ENCODE results near the gene MRPL39. TPM values are rescaled to one million over a fixed set of nuclear protein-coding genes. Genes with fewer than 3 reads are reported as not detected.

The MRPL39 gene
- polyA plus RNA-seq, 3 donors: 5.1 to 22.3 (median 15.5) TPM

GRCh38 chr21:25558123-25558522, 49.2 kb downstream of the MRPL39 start:
- no peak overlapping the region for H3K4me3 Mint-ChIP-seq
- no CpG with 5 or more reads among the region's 2 CpGs for WGBS (ENCODE audit: insufficient coverage)
- intact Hi-C loops (cut with micrococcal nuclease): no loop called here
- H3K36me3 Mint-ChIP-seq: no peaks in the 10 kb centered on the region
- Histone ChIP-seq H3K27ac (ENCODE audit: low read depth in 1 of 2, low read length in 2 of 2) (no peak overlapping the region), H3K4me3 (replicated peaks in 1 of 3; ENCODE audit: low read depth in 2 of 3, low read length in 3 of 3) (no peak overlapping the region), H4K20me1 (ENCODE audit: insufficient read depth, low read length) (no peaks in the 10 kb centered on the region), H3K4me1 (ENCODE audit: control insufficient read depth in 1 of 2, insufficient read depth in 2 of 2, low read length in 2 of 2) (peaks cover 31 to 38% of the 10 kb centered on the region in 2 donors), H3K36me3 (replicated peaks in 1 of 2; ENCODE audit: control insufficient read depth in 1 of 2, insufficient read depth in 2 of 2, low read length in 2 of 2) (no peaks in the 10 kb centered on the region), H2AFZ (ENCODE audit: insufficient read depth, low read depth, low read length, poor library complexity, severe bottlenecking) (no peak overlapping the region), H3K27me3 (ENCODE audit: control insufficient read depth in 2 of 2, insufficient read depth in 2 of 2, low read length in 2 of 2) (no peaks in the 10 kb centered on the region), H3K79me2 (ENCODE audit: insufficient read depth, low read length) (no peaks in the 10 kb centered on the region), H3K4me2 (replicated peaks; ENCODE audit: extremely low read depth, low read length, poor library complexity, severe bottlenecking) (no peak overlapping the region), H3K9me3 (replicated peaks in 1 of 2; ENCODE audit: control insufficient read depth in 1 of 2, insufficient read depth in 1 of 2, low read length in 2 of 2) (no peaks in the 10 kb centered on the region), H3K9ac (ENCODE audit: insufficient read depth, low read length, poor library complexity, severe bottlenecking) (no peak overlapping the region)
- H3K27me3 Mint-ChIP-seq (ENCODE audit: low read depth in 3 of 3): peaks cover 3 to 9% (median 6%) of the 10 kb centered on the region in 3 donors
- no peaks in the 10 kb centered on the region for H3K9me3 Mint-ChIP-seq
- H3K27ac Mint-ChIP-seq: no peak overlapping the region
- no peak for TF ChIP-seq CTCF (IDR thresholded peaks at IDR 0.05)
- H3K4me1 Mint-ChIP-seq: peaks cover 33% of the 10 kb centered on the region
- no peak for DNase-seq

GRCh38 chr21:25557180-25557579, 50.1 kb downstream of the MRPL39 start:
- Histone ChIP-seq H3K4me1 (ENCODE audit: control insufficient read depth in 1 of 2, insufficient read depth in 2 of 2, low read length in 2 of 2) (peaks cover 23 to 29% of the 10 kb centered on the region in 2 donors), H3K79me2 (ENCODE audit: insufficient read depth, low read length) (no peaks in the 10 kb centered on the region), H3K36me3 (replicated peaks in 1 of 2; ENCODE audit: control insufficient read depth in 1 of 2, insufficient read depth in 2 of 2, low read length in 2 of 2) (no peaks in the 10 kb centered on the region), H3K27ac (ENCODE audit: low read depth in 1 of 2, low read length in 2 of 2) (no peak overlapping the region), H3K9ac (ENCODE audit: insufficient read depth, low read length, poor library complexity, severe bottlenecking) (no peak overlapping the region), H4K20me1 (ENCODE audit: insufficient read depth, low read length) (no peaks in the 10 kb centered on the region), H3K27me3 (ENCODE audit: control insufficient read depth in 2 of 2, insufficient read depth in 2 of 2, low read length in 2 of 2) (no peaks in the 10 kb centered on the region), H3K9me3 (replicated peaks in 1 of 2; ENCODE audit: control insufficient read depth in 1 of 2, insufficient read depth in 1 of 2, low read length in 2 of 2) (no peaks in the 10 kb centered on the region), H2AFZ (ENCODE audit: insufficient read depth, low read depth, low read length, poor library complexity, severe bottlenecking) (no peak overlapping the region), H3K4me3 (replicated peaks in 1 of 3; ENCODE audit: low read depth in 2 of 3, low read length in 3 of 3) (no peak overlapping the region), H3K4me2 (replicated peaks; ENCODE audit: extremely low read depth, low read length, poor library complexity, severe bottlenecking) (no peak overlapping the region)
- intact Hi-C loops (cut with micrococcal nuclease): no loop called here
- H3K27ac Mint-ChIP-seq: no peak overlapping the region
- no peaks in the 10 kb centered on the region for H3K9me3 Mint-ChIP-seq
- H3K36me3 Mint-ChIP-seq: no peaks in the 10 kb centered on the region
- no peak overlapping the region for H3K4me3 Mint-ChIP-seq
- H3K4me1 Mint-ChIP-seq: peaks cover 24% of the 10 kb centered on the region
- peaks cover 2 to 6% (median 3%) of the 10 kb centered on the region in 3 donors for H3K27me3 Mint-ChIP-seq (ENCODE audit: low read depth in 3 of 3)
- no peak for DNase-seq
- TF ChIP-seq CTCF (IDR thresholded peaks at IDR 0.05): no peak
- WGBS (ENCODE audit: insufficient coverage): no CpG with 5 or more reads among the region's 1 CpG
